SK-N-SH (cell line): ENCODE data around the gene CDK14.

ENCODE experiments used
- CHD2 ChIP-seq: fragments of 150-350 bp; IDR thresholded peaks from 2 replicates; pipeline ENCODE4 v1.6.1; 2018; ENCODE audit warnings: low read length; ENCODE audit not compliant: partially characterized antibody
- CTCF ChIP-seq: fragments of 200-600 bp; sonication (generic); IDR thresholded peaks from 2 replicates; pipeline ENCODE4 v1.6.1; 2017; ENCODE audit warnings: antibody characterized with exemption, mild to moderate bottlenecking, moderate library complexity
- ELF1 ChIP-seq: IDR thresholded peaks from 2 replicates; pipeline ENCODE4 v1.4.0; 2012
- EP300 ChIP-seq, 2 experiments: IDR thresholded peaks; 2 replicates each; pipeline versions ENCODE4 v1.4.0 to v1.6.1; 2012; ENCODE audit warnings: borderline replicate concordance in 1 of 2, low read depth in 1 of 2, low read length in 1 of 2
- EZH2phosphoT487 ChIP-seq: fragments of 200-600 bp; sonication (generic); IDR thresholded peaks from 2 replicates; pipeline ENCODE4 v1.6.1; 2017; ENCODE audit warnings: low read depth, mixed run types, mild to moderate bottlenecking, antibody characterized with exemption, moderate library complexity, borderline replicate concordance
- FOXJ3 ChIP-seq: sonication (generic); formaldehyde crosslinking; IDR thresholded peaks from 2 replicates; pipeline ENCODE4 v1.5.1; 2020; ENCODE audit warnings: mild to moderate bottlenecking, missing genetic modification reagents
- TEAD4 ChIP-seq: IDR thresholded peaks from 2 replicates; pipeline ENCODE4 v1.4.0; 2012; ENCODE audit warnings: mild to moderate bottlenecking, borderline replicate concordance; ENCODE audit not compliant: insufficient read depth
- USF2 ChIP-seq: fragments of 150-350 bp; IDR thresholded peaks from 2 replicates; pipeline ENCODE4 v1.6.1; 2017; ENCODE audit warnings: antibody characterized with exemption, low read length, low read depth, borderline replicate concordance
- ZBTB33 ChIP-seq: IDR thresholded peaks from 2 replicates; pipeline ENCODE4 v1.4.0; 2012; ENCODE audit warnings: low read depth, borderline replicate concordance

GRCh38 chr7:91043924-91044645, 448.0 kb downstream of the CDK14 start:
- TF ChIP-seq EP300 (IDR thresholded peaks at IDR 0.05; ENCODE audit: borderline replicate concordance in 1 of 2, low read depth in 1 of 2, low read length in 1 of 2) (no peak), USF2 (no peak), EZH2phosphoT487 (no peak), TEAD4 (no peak), CHD2 (no peak), CTCF (no peak), ZBTB33 (no peak), ELF1 (no peak), FOXJ3 (CRISPR knock-in tag) (no peak)
